Astrocyte (in vitro differentiated cells and primary cell): ENCODE results near the gene RBSN. TPM values are rescaled to one million over a fixed set of nuclear protein-coding genes. Genes with fewer than 3 reads are reported as not detected.

Experiments
- DNase-seq: peaks from one replicate; pipeline ENCODE4 v3.0.0-alpha.2; 2010; ENCODE audit warnings: low read depth
- FAIRE-seq: peaks from 2 replicates; lab custom pipeline; 2011; peaks lifted over from hg19 to GRCh38; lab: Jason Lieb, UNC
- H2AFZ ChIP-seq: 2 replicates; pipeline ENCODE4 v1.6.0; 2012; ENCODE audit warnings: low read depth, low read length, inconsistent platforms
- H3K27ac ChIP-seq: 2 replicates; pipeline ENCODE4 v1.5.1; 2011; ENCODE audit warnings: low read depth, low read length, inconsistent platforms
- H3K27me3 ChIP-seq: 2 replicates; pipeline ENCODE4 v1.6.0; 2011; ENCODE audit warnings: low read length, inconsistent platforms; ENCODE audit not compliant: insufficient read depth
- H3K36me3 ChIP-seq: 2 replicates; pipeline ENCODE4 v1.5.1; 2011; ENCODE audit warnings: low read length, inconsistent platforms; ENCODE audit not compliant: insufficient read depth
- H3K4me1 ChIP-seq: 2 replicates; pipeline ENCODE4 v1.5.1; 2011; ENCODE audit warnings: low read length, inconsistent platforms; ENCODE audit not compliant: insufficient read depth
- H3K4me2 ChIP-seq: 2 replicates; pipeline ENCODE4 v1.6.0; 2012; ENCODE audit warnings: low read length, inconsistent platforms
- H3K4me3 ChIP-seq: 2 replicates; pipeline ENCODE4 v1.5.1; 2011; ENCODE audit warnings: low read depth, mild to moderate bottlenecking, low read length, inconsistent platforms; ENCODE audit not compliant: insufficient read depth
- H3K79me2 ChIP-seq: 2 replicates; pipeline ENCODE4 v1.6.0; 2012; ENCODE audit warnings: mild to moderate bottlenecking, low read length, inconsistent platforms; ENCODE audit not compliant: insufficient read depth
- H3K9ac ChIP-seq: 2 replicates; pipeline ENCODE4 v1.6.0; 2012; ENCODE audit warnings: mild to moderate bottlenecking, low read length, inconsistent platforms
- H3K9me3 ChIP-seq: 2 replicates; pipeline ENCODE4 v1.5.1; 2012; ENCODE audit warnings: low read depth, mild to moderate bottlenecking, low read length, inconsistent platforms; ENCODE audit not compliant: insufficient read depth
- H4K20me1 ChIP-seq: 2 replicates; pipeline ENCODE4 v1.6.0; 2012; ENCODE audit warnings: low read length, inconsistent platforms; ENCODE audit not compliant: insufficient read depth
- H3K27ac Mint-ChIP-seq: one replicate; pipeline ENCODE4 v1.8.0; 2021; ENCODE audit warnings: mild to moderate bottlenecking, mixed read lengths; ENCODE audit not compliant: unreplicated experiment
- H3K27me3 Mint-ChIP-seq: one replicate; pipeline ENCODE4 v1.8.0; 2021; ENCODE audit warnings: low read depth, mixed read lengths; ENCODE audit not compliant: unreplicated experiment
- H3K36me3 Mint-ChIP-seq: one replicate; pipeline ENCODE4 v1.8.0; 2021; ENCODE audit warnings: low read depth, mixed read lengths; ENCODE audit not compliant: unreplicated experiment
- H3K4me1 Mint-ChIP-seq: one replicate; pipeline ENCODE4 v1.8.0; 2021; ENCODE audit warnings: low read depth, mixed read lengths; ENCODE audit not compliant: unreplicated experiment
- H3K4me3 Mint-ChIP-seq: one replicate; pipeline ENCODE4 v1.8.0; 2021; ENCODE audit warnings: mild to moderate bottlenecking, moderate library complexity, mixed read lengths; ENCODE audit not compliant: unreplicated experiment
- H3K9me3 Mint-ChIP-seq: one replicate; pipeline ENCODE4 v1.8.0; 2021; ENCODE audit warnings: mild to moderate bottlenecking, mixed read lengths; ENCODE audit not compliant: unreplicated experiment
- EZH2 ChIP-seq: IDR thresholded peaks from 2 replicates; pipeline ENCODE4 v1.6.1; 2012; ENCODE audit warnings: mild to moderate bottlenecking, low read length, inconsistent platforms; ENCODE audit not compliant: insufficient read depth
- total RNA-seq: library from RNA; stranded (reverse); gene quantifications from 2 replicates; pipeline ENCODE4 v1.2.1, GENCODE V29; 2021
- TF ChIP-seq, protein P1 (sequence below): IDR thresholded peaks from 2 replicates; pipeline ENCODE4 v1.5.1; 2011; ENCODE audit warnings: low read depth, mild to moderate bottlenecking, inconsistent platforms, low read length, moderate library complexity; ENCODE audit not compliant: insufficient read depth

Gene RBSN
- total RNA-seq, 1 donor from 2014 or later: 20.3 TPM

DNA sequence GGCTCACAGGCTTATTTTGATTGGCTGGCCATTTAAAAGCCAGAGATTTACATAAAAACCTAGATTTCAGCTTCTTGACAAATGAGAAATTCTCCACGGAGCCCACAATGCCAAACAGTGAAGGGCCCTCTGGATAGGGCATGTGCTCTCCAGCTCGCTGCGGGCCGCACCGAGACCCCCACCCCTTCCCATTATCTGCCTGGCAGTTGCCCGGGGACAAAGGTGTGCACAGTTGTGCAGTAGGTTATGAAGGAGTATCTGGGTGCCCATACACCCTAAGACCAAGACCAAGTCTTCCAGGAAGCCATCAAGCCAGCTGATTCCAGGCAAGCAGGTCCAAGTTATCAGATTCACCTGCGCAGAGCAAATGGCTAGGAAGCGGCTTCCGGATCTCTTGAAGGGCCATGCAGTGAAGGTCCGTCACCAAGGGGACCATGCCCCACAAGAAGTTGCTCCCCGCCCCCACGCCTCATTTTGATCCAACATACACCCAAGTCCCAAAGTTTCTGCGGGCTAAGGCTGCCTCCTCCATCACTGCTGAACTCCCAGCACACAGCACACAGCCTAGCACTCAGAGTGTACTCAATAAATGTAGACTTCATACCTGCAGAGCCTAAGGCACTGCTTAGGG, 35.2 kb downstream of the RBSN start:
- DNase-seq: no peak
- H2AFZ ChIP-seq: peak overlapping the region; percentile 86
- peak overlapping the region; percentile 79 for H3K27ac ChIP-seq

DNA sequence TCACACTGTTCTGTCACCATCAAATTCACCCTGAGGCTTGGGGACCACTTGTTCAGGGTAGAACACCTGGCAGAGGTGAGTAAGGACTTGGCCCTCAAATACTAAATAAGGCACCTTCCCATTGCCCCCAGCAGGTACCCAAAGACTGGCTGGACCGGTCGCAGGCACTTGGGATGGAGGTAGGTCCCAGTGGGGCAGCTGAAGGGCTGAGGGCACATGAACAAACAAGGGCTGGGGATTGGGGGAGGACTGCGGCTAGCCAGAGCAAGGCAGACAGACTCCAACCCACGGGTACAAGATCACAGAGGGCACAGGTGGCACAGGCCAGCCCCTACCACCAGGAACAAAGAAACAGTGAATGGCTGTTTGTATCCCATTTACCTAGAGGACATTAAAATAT, 35.7 kb downstream of the RBSN start:
- Histone ChIP-seq H3K4me3 (no peak overlapping the region), H3K36me3 (peaks cover 5% of the 10 kb centered on the region), H4K20me1 (peaks cover 28% of the 10 kb centered on the region), H3K27me3 (no peaks in the 10 kb centered on the region), H3K9me3 (no peaks in the 10 kb centered on the region), H3K9ac (peak overlapping the region; percentile 15), H3K27ac (no peak overlapping the region), H3K4me2 (peak overlapping the region; percentile 97), H3K79me2 (peaks cover 31% of the 10 kb centered on the region), H2AFZ (no peak overlapping the region), H3K4me1 (peaks cover 8% of the 10 kb centered on the region)
- peaks cover 9% of the 10 kb centered on the region for H3K4me1 Mint-ChIP-seq
- H3K4me3 Mint-ChIP-seq: peak overlapping the region; percentile 95
- FAIRE-seq (no peak), DNase-seq (no peak)
- no peak overlapping the region for H3K27ac Mint-ChIP-seq
- H3K9me3 Mint-ChIP-seq: no peaks in the 10 kb centered on the region
- no peak for TF ChIP-seq EZH2
- TF ChIP-seq, protein P1, sequence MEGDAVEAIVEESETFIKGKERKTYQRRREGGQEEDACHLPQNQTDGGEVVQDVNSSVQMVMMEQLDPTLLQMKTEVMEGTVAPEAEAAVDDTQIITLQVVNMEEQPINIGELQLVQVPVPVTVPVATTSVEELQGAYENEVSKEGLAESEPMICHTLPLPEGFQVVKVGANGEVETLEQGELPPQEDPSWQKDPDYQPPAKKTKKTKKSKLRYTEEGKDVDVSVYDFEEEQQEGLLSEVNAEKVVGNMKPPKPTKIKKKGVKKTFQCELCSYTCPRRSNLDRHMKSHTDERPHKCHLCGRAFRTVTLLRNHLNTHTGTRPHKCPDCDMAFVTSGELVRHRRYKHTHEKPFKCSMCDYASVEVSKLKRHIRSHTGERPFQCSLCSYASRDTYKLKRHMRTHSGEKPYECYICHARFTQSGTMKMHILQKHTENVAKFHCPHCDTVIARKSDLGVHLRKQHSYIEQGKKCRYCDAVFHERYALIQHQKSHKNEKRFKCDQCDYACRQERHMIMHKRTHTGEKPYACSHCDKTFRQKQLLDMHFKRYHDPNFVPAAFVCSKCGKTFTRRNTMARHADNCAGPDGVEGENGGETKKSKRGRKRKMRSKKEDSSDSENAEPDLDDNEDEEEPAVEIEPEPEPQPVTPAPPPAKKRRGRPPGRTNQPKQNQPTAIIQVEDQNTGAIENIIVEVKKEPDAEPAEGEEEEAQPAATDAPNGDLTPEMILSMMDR: no peak
- H3K27me3 Mint-ChIP-seq: no peaks in the 10 kb centered on the region
- H3K36me3 Mint-ChIP-seq: peaks cover 7% of the 10 kb centered on the region

More for the DNA sequence above, 35.2 kb downstream of the RBSN start:
- peaks cover 9% of the 10 kb centered on the region for H3K4me1 Mint-ChIP-seq
- no peaks in the 10 kb centered on the region for H3K9me3 Mint-ChIP-seq
- no peak for TF ChIP-seq EZH2
- TF ChIP-seq, protein P1: no peak
- H3K27me3 ChIP-seq: no peaks in the 10 kb centered on the region
- H3K4me1 ChIP-seq: peaks cover 8% of the 10 kb centered on the region
- peaks cover 28% of the 10 kb centered on the region for H3K79me2 ChIP-seq
- peaks cover 26% of the 10 kb centered on the region for H4K20me1 ChIP-seq
- no peak for FAIRE-seq
- H3K4me2 ChIP-seq: peak overlapping the region; percentile 97
- H3K9me3 ChIP-seq: no peaks in the 10 kb centered on the region
- H3K27me3 Mint-ChIP-seq: no peaks in the 10 kb centered on the region
- H3K4me3 ChIP-seq: peak overlapping the region; percentile 98
- peaks cover 2% of the 10 kb centered on the region for H3K36me3 Mint-ChIP-seq
- peak overlapping the region; percentile 98 for H3K9ac ChIP-seq
- peak overlapping the region; percentile 95 for H3K4me3 Mint-ChIP-seq
- H3K27ac Mint-ChIP-seq: peak overlapping the region; percentile 81
- peaks cover 5% of the 10 kb centered on the region for H3K36me3 ChIP-seq

DNA sequence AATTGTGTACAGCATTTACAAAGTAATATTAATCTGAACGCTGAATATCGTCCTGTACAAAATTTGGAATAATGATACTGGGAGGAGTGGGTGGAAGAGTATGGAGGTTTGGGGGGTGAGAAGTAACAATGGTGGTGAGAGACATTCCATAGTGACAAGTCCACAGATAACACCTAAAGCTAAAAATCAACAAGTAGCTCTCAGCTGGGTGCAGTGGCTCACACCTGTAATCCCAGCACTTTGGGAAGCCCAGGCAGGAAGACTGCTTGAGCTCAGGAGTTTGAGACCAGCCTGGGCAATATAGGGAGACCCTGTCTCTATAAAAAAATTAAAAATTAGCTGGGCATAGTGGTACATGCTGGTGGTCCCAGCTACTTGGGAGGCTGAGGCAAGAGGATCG, 38.9 kb downstream of the RBSN start:
- no peak overlapping the region for H3K4me3 Mint-ChIP-seq
- TF ChIP-seq EZH2: no peak
- TF ChIP-seq, protein P1: no peak
- peaks cover 11% of the 10 kb centered on the region for H3K36me3 Mint-ChIP-seq
- peaks cover 58% of the 10 kb centered on the region for H3K79me2 ChIP-seq
- H3K27me3 Mint-ChIP-seq: no peaks in the 10 kb centered on the region
- H3K9me3 Mint-ChIP-seq: no peaks in the 10 kb centered on the region
- no peaks in the 10 kb centered on the region for H3K9me3 ChIP-seq
- H3K27ac Mint-ChIP-seq: no peak overlapping the region
- no peak overlapping the region for H3K4me3 ChIP-seq
- no peak for FAIRE-seq
- peaks cover 42% of the 10 kb centered on the region for H4K20me1 ChIP-seq
- no peak overlapping the region for H3K9ac ChIP-seq
- H3K27ac ChIP-seq: no peak overlapping the region
- H3K36me3 ChIP-seq: peaks cover 11% of the 10 kb centered on the region
- H3K4me1 ChIP-seq: peaks cover 8% of the 10 kb centered on the region
- no peak for DNase-seq
- peaks cover 12% of the 10 kb centered on the region for H3K4me1 Mint-ChIP-seq
- no peaks in the 10 kb centered on the region for H3K27me3 ChIP-seq
- H3K4me2 ChIP-seq: no peak overlapping the region
- no peak overlapping the region for H2AFZ ChIP-seq
